Measurements from ENCODE around the gene CFAP20. TPM values are rescaled to one million over a fixed set of nuclear protein-coding genes. Genes with fewer than 3 reads are reported as not detected.

CFAP20 gene
- total and polyA plus RNA-seq, 8 donors = 26.0 to 86.5 (median 73.7) TPM

DNA sequence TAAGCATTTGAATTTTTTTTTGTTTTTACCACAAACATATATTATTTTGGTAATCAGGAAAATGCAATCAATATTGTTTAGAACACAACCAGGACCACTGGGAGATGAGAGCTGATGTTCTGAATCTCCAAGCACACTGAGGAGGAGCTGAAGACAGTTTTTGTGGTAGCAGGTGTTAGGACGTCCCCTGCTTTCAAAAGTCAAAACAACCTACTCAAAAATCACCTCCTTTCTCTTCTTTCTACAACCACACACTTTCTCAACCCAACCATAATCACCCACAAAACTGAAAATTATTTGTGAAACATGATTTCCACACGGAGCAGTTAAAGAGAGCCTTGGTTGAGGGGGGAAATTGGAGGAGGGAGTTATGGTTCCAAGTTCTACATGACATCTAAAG, 26.7 kb upstream of the CFAP20 start:
- Histone ChIP-seq H3K27ac (no peak overlapping the region), H3K4me1 (no peaks in the 10 kb centered on the region), H3K9me3 (no peaks in the 10 kb centered on the region), H3K36me3 (peaks cover 0 to 29% of the 10 kb centered on the region in 2 donors), H3K4me3 (no peak overlapping the region), H3K27me3 (no peaks in the 10 kb centered on the region)
- no peak for TF ChIP-seq CTCF (IDR thresholded peaks at IDR 0.05)
- DNase-seq = no peak
- no peak for ATAC-seq
- intact Hi-C loops (cut with DNase I) = no loop called here

- intact Hi-C loops (cut with DNase I) = no loop called here
- no peak overlapping the region for H3K4me3 ChIP-seq
- no peaks in the 10 kb centered on the region for H3K9me3 ChIP-seq
- DNase-seq (no peak), ATAC-seq (no peak)
- peaks cover 0 to 17% of the 10 kb centered on the region in 2 donors for H3K36me3 ChIP-seq
- H3K4me1 ChIP-seq = no peaks in the 10 kb centered on the region
- no peaks in the 10 kb centered on the region for H3K27me3 ChIP-seq
- no peak overlapping the region for H3K27ac ChIP-seq
- TF ChIP-seq CTCF (IDR thresholded peaks at IDR 0.05) = no peak
These were observed 25.2 kb upstream of the CFAP20 start for GRCh38 chr16:58154345-58154744.

DNA sequence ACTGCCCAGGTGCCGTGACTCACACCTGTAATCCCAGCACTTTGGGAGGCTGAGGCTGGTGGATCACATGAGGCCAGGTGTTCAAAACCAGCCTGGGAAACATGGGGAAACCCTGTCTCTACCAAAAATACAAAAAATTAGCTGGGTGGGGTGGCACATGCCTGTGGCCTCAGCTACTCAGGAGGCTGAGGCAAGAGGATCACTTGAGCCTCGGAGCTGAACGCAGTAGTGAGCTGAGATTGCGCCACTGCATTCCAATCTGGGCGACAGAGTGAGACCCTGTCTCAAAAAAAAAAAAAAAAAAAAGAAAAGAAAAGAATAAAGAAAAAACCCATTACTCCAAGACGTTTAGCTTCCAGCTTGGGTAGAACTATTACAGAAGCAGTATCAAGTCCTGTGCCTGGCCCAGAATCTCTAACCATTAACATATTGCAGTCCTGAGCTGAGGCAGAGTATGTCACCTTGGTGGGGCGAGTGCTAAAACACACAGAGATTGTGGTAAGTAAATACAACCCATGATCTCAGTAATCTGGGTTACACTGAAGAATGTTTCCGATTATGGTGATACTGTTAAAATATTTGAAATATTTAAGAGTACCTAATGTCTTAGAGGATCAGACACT, 23.2 kb upstream of the CFAP20 start:
- intact Hi-C loops (cut with DNase I) = no loop called here
- no peak overlapping the region for H3K4me3 ChIP-seq
- no peaks in the 10 kb centered on the region for H3K27me3 ChIP-seq
- peaks cover 0 to 2% of the 10 kb centered on the region in 2 donors for H3K36me3 ChIP-seq
- no peaks in the 10 kb centered on the region for H3K9me3 ChIP-seq
- no peak for DNase-seq
- H3K4me1 ChIP-seq = no peaks in the 10 kb centered on the region
- ATAC-seq = no peak
- H3K27ac ChIP-seq = no peak overlapping the region
- TF ChIP-seq CTCF (IDR thresholded peaks at IDR 0.05) = no peak

DNA sequence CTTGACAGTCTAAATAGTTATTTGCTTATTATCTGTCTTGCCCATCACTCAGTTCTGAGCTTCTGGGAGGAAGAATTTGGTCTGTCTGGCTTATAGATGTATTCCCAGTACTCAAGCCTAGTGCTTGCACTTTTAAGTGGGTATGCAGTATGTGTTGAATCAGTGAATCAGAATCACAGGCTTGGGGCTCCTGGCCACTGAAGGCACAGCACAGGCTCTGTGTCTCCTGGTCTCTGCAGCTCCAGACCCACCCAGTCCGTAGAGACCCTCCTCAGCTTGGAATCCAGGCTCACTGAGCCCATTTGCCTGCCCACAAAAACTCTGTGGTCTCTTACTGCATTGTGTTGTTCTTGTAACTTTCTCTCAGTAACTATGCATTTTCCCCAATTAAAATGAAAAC, 19.3 kb upstream of the CFAP20 start:
- Histone ChIP-seq H3K27me3 (no peaks in the 10 kb centered on the region), H3K4me1 (no peaks in the 10 kb centered on the region), H3K9me3 (no peaks in the 10 kb centered on the region), H3K36me3 (no peaks in the 10 kb centered on the region), H3K4me3 (no peak overlapping the region), H3K27ac (no peak overlapping the region)
- no peak for ATAC-seq
- TF ChIP-seq CTCF (IDR thresholded peaks at IDR 0.05) = no peak
- DNase-seq = no peak
- intact Hi-C loops (cut with DNase I) = no loop called here

GRCh38 chr16:58148099-58148498, 18.9 kb upstream of the CFAP20 start:
- Histone ChIP-seq H3K36me3 (no peaks in the 10 kb centered on the region), H3K4me3 (no peak overlapping the region), H3K27me3 (no peaks in the 10 kb centered on the region), H3K9me3 (no peaks in the 10 kb centered on the region), H3K4me1 (no peaks in the 10 kb centered on the region), H3K27ac (no peak overlapping the region)
- no peak for TF ChIP-seq CTCF (IDR thresholded peaks at IDR 0.05)
- DNase-seq (no peak), ATAC-seq (no peak)
- intact Hi-C loops (cut with DNase I) = no loop called here

All from left lung (tissue), 10 donors.